Suppressor macrophage treated with lipopolysaccharide for 1 hour (primary cell): ENCODE results near the gene VWA8.
A peak's percentile ranks its signal among the peaks of the same experiment; 100 is the strongest.

ENCODE experiments used
- DNase-seq, 3 donors: peaks; one replicate each; pipeline ENCODE4 v3.0.0-alpha.2; 2020 to 2022

VWA8 gene

GRCh38 chr13:41609828-41610227 is 351.1 kb downstream of the VWA8 start:
- no peak for DNase-seq

- no peak for DNase-seq
Measured at GRCh38 chr13:41608839-41609177, 352.1 kb downstream of the VWA8 start.

- DNase-seq = no peak
Measured at GRCh38 chr13:41608111-41608838, 352.6 kb downstream of the VWA8 start.

GRCh38 chr13:41606646-41607045 is 354.3 kb downstream of the VWA8 start:
- DNase-seq = no peak

GRCh38 chr13:41605319-41606285 is 355.3 kb downstream of the VWA8 start:
- DNase-seq = no peak

GRCh38 chr13:41603917-41604316 is 357.0 kb downstream of the VWA8 start:
- DNase-seq = no peak

- no peak for DNase-seq
Measured at GRCh38 chr13:41601718-41602445, 359.0 kb downstream of the VWA8 start.

- DNase-seq = no peak
Measured at GRCh38 chr13:41599619-41600018, 361.3 kb downstream of the VWA8 start.

- DNase-seq = peak in 2 of 3 donors; percentile 24 to 31
Measured at GRCh38 chr13:41597348-41598041, 363.4 kb downstream of the VWA8 start.

GRCh38 chr13:41596190-41596589 is 364.7 kb downstream of the VWA8 start:
- no peak for DNase-seq

GRCh38 chr13:41595298-41595697 is 365.6 kb downstream of the VWA8 start:
- DNase-seq = no peak

GRCh38 chr13:41590643-41591042 is 370.3 kb downstream of the VWA8 start:
- no peak for DNase-seq

GRCh38 chr13:41590122-41590521 is 370.8 kb downstream of the VWA8 start:
- DNase-seq = no peak

GRCh38 chr13:41589434-41589833 is 371.5 kb downstream of the VWA8 start:
- no peak for DNase-seq

- peak; percentile 74 to 93 (median 87) for DNase-seq
Measured at GRCh38 chr13:41588899-41589298, 372.0 kb downstream of the VWA8 start.

GRCh38 chr13:41588448-41588847 is 372.5 kb downstream of the VWA8 start:
- DNase-seq = peak in 1 of 3 donors; percentile 25

- no peak for DNase-seq
Measured at GRCh38 chr13:41587490-41587889, 373.4 kb downstream of the VWA8 start.

- no peak for DNase-seq
Measured at GRCh38 chr13:41586216-41586615, 374.7 kb downstream of the VWA8 start.

- no peak for DNase-seq
Measured at GRCh38 chr13:41582027-41582463, 378.9 kb downstream of the VWA8 start.

GRCh38 chr13:41580345-41580744 is 380.6 kb downstream of the VWA8 start:
- no peak for DNase-seq

GRCh38 chr13:41579881-41580280 is 381.0 kb downstream of the VWA8 start:
- no peak for DNase-seq

- no peak for DNase-seq
Measured at GRCh38 chr13:41579168-41579567, 381.7 kb downstream of the VWA8 start.

GRCh38 chr13:41578371-41578770 is 382.5 kb downstream of the VWA8 start:
- no peak for DNase-seq
